ENCODE data around the gene HS6ST3.

DNA sequence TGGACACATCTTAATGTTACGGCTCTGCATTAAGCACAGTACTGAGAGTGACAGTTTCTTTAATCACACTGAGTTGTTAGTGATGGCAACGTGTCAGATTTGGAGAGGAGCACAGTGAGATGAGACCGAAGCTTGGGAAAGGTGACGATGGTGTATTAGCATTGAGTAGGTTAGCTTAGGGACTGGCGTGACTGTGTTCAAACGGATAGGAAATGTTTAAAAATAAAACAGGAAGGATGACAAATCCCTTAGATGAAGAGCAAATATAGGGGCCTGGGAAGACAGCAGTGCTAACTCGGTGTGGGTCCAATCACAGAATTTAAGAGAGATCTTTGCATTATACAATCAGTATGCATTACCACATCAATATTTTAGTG, 384.3 kb downstream of the HS6ST3 start:
- no peak for TF ChIP-seq EZH2 (IDR thresholded peaks at IDR 0.05; ENCODE audit: borderline replicate concordance)
- TF ChIP-seq, protein P1, sequence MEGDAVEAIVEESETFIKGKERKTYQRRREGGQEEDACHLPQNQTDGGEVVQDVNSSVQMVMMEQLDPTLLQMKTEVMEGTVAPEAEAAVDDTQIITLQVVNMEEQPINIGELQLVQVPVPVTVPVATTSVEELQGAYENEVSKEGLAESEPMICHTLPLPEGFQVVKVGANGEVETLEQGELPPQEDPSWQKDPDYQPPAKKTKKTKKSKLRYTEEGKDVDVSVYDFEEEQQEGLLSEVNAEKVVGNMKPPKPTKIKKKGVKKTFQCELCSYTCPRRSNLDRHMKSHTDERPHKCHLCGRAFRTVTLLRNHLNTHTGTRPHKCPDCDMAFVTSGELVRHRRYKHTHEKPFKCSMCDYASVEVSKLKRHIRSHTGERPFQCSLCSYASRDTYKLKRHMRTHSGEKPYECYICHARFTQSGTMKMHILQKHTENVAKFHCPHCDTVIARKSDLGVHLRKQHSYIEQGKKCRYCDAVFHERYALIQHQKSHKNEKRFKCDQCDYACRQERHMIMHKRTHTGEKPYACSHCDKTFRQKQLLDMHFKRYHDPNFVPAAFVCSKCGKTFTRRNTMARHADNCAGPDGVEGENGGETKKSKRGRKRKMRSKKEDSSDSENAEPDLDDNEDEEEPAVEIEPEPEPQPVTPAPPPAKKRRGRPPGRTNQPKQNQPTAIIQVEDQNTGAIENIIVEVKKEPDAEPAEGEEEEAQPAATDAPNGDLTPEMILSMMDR (IDR thresholded peaks at IDR 0.05; ENCODE audit: poor library complexity), result no peak

Measured in hepatocyte (in vitro differentiated cells).